Stimulated activated CD4-positive, alpha-beta T cell treated with anti-CD3 and anti-CD28 coated beads, Interleukin-4, amount 100 ng/mL, for 4 hours (primary cell): ENCODE measurements around the gene ABCA7.

Source experiments
- DNase-seq, 2 experiments: peaks; one replicate each; pipeline ENCODE4 v3.0.0-alpha.2; 2020

ABCA7 gene

DNA sequence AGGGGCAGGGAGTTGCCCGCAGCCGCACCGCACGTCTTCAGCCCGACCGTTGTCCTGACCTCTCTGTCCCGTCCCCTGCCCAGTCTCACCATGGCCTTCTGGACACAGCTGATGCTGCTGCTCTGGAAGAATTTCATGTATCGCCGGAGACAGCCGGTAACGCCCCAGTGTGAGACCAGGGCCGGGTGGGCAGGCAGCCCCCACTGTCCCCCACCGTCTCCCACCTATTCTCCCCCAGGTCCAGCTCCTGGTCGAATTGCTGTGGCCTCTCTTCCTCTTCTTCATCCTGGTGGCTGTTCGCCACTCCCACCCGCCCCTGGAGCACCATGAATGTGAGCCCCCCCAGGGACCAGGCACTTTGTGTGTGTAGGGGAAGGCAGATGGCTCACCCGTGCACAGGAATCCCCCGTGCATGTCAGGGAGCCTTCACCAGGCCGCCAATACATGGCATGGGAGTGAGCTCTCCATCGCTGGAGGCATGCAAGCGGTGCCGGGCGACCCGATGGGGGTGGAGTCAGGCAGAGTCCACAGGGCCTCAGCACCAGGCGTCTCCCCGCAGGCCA, 1.4 kb downstream of the ABCA7 start:
- no peak for DNase-seq

GRCh38 chr19:1041835-1042685, 2.2 kb downstream of the ABCA7 start:
- DNase-seq: no peak

DNA sequence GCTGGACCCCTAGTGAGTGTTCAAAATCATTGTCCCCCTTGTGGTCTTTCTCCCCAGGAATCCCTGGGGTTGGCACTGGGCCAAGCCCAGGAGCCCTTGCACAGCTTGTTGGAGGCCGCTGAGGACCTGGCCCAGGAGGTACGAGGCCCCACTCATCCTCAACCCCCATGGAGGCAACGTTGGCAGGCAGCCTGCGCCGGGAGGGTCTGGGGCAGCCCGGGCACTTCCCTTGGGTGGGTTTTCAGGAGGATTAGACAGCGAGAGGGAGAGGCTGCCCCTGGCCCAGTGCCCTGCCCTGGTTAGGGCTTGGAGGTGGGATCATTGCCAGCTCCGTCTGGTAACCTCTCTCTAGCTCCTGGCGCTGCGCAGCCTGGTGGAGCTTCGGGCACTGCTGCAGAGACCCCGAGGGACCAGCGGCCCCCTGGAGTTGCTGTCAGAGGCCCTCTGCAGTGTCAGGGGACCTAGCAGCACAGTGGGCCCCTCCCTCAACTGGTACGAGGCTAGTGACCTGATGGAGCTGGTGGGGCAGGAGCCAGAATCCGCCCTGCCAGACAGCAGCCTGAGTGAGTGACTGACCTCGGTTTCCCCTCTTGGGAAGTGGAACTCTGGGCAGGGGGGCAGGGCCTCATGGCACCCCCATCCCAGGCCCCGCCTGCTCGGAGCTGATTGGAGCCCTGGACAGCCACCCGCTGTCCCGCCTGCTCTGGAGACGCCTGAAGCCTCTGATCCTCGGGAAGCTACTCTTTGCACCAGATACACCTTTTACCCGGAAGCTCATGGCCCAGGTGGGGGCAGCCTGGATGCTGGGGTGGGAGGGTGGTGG, 3.0 kb downstream of the ABCA7 start:
- DNase-seq: no peak

- DNase-seq: no peak
Observed at GRCh38 chr19:1045247-1045603, 5.3 kb downstream of the ABCA7 start.

GRCh38 chr19:1046117-1046626, 6.3 kb downstream of the ABCA7 start:
- no peak for DNase-seq

DNA sequence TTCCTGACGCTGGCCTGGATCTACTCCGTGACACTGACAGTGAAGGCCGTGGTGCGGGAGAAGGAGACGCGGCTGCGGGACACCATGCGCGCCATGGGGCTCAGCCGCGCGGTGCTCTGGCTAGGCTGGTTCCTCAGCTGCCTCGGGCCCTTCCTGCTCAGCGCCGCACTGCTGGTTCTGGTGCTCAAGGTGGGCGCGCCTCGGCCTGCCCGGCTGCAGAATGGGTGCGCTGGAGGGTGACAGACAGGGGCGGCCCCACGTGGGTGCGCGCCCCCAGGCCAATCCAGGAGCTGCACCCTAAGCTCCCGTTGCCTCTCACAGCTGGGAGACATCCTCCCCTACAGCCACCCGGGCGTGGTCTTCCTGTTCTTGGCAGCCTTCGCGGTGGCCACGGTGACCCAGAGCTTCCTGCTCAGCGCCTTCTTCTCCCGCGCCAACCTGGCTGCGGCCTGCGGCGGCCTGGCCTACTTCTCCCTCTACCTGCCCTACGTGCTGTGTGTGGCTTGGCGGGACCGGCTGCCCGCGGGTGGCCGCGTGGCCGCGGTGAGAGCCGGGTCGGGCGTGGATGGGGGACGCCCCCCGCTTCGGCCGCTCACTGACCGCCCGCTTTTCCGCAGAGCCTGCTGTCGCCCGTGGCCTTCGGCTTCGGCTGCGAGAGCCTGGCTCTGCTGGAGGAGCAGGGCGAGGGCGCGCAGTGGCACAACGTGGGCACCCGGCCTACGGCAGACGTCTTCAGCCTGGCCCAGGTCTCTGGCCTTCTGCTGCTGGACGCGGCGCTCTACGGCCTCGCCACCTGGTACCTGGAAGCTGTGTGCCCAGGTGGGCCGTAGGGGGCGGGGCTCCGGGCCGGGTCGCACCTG, 7.2 kb downstream of the ABCA7 start:
- DNase-seq: no peak

GRCh38 chr19:1047696-1048147, 7.8 kb downstream of the ABCA7 start:
- DNase-seq: no peak

DNA sequence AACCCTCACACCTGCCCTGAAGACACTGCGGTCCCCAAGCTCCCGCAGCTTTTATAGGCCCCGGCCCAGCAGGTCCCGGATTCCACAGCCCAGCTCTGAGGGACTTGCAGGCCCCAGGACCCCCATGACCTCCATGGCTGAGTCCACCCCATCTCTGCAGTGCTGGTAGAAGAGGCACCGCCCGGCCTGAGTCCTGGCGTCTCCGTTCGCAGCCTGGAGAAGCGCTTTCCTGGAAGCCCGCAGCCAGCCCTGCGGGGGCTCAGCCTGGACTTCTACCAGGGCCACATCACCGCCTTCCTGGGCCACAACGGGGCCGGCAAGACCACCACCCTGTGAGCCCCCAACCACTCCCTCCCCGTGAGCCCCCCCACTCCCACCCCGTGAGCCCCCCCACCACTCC, 9.2 kb downstream of the ABCA7 start:
- DNase-seq: no peak

- no peak for DNase-seq
Observed at GRCh38 chr19:1049800-1050199, 9.9 kb downstream of the ABCA7 start.

- no peak for DNase-seq
Observed at GRCh38 chr19:1050989-1051788, 11.3 kb downstream of the ABCA7 start.

- no peak for DNase-seq
Observed at GRCh38 chr19:1051791-1052190, 11.9 kb downstream of the ABCA7 start.

GRCh38 chr19:1052349-1052975, 12.6 kb downstream of the ABCA7 start:
- DNase-seq: no peak

GRCh38 chr19:1053176-1054101, 13.5 kb downstream of the ABCA7 start:
- no peak for DNase-seq

DNA sequence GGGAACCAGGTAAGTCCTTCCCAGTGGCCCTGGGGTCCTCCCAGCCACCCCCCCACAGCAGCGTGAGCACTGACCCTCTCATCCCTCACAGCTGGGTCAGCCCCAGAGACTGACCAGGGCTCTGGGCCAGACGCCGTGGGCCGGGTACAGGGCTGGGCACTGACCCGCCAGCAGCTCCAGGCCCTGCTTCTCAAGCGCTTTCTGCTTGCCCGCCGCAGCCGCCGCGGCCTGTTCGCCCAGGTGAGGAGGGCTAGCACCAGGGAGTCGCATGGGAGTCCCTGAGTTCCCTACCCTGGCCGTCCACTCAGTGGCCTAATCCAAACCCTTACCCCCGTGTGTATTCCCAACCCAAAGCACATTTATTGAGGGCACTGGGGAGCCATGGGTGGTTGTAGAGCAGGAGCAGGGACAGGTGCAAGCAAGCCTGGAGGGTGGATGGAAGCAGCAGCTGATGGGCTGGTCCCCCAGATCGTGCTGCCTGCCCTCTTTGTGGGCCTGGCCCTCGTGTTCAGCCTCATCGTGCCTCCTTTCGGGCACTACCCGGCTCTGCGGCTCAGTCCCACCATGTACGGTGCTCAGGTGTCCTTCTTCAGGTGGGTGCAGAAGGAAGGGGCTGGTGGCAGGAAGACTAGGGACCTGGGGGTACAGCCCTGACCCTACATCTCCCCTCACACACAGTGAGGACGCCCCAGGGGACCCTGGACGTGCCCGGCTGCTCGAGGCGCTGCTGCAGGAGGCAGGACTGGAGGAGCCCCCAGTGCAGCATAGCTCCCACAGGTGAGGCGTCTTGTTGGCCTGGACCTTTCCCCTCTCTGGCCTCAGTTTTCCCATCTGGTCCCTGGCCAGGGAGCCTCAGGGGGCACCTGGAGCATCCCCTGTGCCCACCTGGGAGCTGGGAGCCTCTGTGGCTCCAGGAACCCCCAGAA, 14.5 kb downstream of the ABCA7 start:
- DNase-seq: no peak

- DNase-seq: no peak
Observed at GRCh38 chr19:1055028-1055425, 15.1 kb downstream of the ABCA7 start.

GRCh38 chr19:1055886-1056620, 16.1 kb downstream of the ABCA7 start:
- no peak for DNase-seq

- peak in 1 of 2 experiments; percentile 56 for DNase-seq
Observed at GRCh38 chr19:1057176-1057855, 17.4 kb downstream of the ABCA7 start.
